ENCODE measurements around the gene GALNT17. TPM values are rescaled to one million over a fixed set of nuclear protein-coding genes. Genes with fewer than 3 reads are reported as not detected.
"Not testable (repeated sequence)": the region's sequence is repeated elsewhere in the genome, so short reads cannot be mapped to it uniquely, and the experiment has no call there.

Gene GALNT17
- total RNA-seq, 1 experiment from 2014 or later = not detected

DNA sequence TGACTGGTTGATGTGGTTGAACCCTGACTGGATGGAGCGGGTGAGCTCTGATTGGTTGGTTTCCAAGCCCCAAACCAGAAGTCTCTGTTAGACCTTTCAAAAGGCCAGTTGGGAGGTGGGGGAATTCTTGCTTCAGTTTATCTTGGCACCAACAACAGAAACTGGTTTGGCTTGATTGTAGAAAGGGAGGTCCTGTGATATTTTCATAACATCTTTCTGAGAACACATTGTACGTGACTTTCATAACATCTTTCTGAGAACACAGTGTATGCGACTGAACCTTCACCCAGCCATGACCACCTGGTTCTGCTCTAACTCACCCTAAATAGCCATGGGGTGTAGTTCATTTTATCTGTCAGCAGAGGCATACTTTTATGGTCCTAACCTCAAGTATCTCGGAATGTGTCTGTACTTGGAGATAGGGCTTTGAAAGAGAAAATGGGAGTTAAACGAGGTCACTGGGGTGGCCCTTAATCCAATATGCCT is 88.3 kb downstream of the GALNT17 start:
- no peak for DNase-seq (ENCODE audit: low read depth)
- in situ Hi-C loops (cut with HindIII; ENCODE audit: low pct_unique_long_range_greater_than_20kb, low sequenced_read_pairs) = no loop called here

DNA sequence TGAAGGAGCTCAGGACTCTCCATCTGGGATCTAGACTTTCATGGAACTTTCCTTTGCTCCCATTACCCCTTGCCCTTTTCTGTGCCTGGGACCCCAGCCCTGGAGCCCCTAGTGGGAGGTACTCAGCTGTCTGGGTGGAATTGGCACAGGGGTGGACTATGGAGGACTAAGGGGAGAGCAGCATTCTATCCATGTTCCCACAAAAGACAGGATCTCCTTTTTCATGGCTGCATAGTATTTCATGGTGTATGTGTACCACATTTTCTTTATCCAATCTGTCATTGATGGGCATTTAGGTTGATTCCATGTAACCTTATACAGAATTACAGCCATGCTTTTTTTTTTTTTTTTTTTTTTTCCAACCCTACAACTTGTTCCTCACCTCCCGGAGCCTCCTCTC is 89.1 kb downstream of the GALNT17 start:
- no peak for DNase-seq (ENCODE audit: low read depth)

DNA sequence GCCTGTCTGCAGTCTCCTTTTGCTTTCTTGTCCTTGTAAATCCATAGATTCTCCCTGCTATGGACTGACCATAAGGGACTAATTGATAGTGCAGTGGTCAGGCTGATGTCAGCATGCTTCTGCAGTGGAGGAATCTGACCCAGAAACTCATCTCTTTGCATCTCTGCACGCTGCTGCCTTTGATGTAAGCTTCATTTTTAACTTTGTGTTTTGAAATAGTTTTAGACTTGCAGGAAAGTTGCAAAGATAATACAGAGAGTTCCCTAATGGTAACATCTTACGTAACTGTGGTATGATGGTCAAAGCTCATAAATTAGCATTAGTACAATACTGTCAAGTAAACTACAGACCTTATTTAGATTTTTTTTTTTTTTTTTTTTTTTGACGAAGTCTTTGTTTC is 89.6 kb downstream of the GALNT17 start:
- no peak for DNase-seq (ENCODE audit: low read depth)
- in situ Hi-C loops (cut with HindIII; ENCODE audit: low pct_unique_long_range_greater_than_20kb, low sequenced_read_pairs) = no loop called here

More for the DNA sequence above, 89.1 kb downstream of the GALNT17 start:
- in situ Hi-C loops (cut with HindIII; ENCODE audit: low pct_unique_long_range_greater_than_20kb, low sequenced_read_pairs) = no loop called here

DNA sequence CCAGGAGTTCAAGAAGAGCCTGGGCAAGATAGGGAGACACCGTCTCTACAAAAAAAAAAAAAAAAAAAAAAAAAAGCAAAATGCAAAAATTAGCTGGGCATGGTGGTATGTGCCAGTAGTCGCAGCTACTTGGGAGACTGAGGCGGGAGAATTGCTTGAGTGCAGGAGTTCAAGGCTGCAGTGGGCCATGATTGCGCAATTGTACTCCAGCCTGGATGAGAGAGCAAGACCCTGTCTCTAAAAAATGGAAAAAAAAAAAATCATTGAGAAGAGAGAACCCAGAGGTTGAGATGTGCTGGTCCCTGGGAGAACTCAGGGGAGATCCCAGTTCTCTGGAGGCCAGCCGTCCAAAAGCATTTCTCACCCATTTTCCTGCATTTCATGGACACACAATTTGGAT is 95.2 kb downstream of the GALNT17 start:
- DNase-seq (ENCODE audit: low read depth) = no peak
- in situ Hi-C loops (cut with HindIII; ENCODE audit: low pct_unique_long_range_greater_than_20kb, low sequenced_read_pairs) = no loop called here

DNA sequence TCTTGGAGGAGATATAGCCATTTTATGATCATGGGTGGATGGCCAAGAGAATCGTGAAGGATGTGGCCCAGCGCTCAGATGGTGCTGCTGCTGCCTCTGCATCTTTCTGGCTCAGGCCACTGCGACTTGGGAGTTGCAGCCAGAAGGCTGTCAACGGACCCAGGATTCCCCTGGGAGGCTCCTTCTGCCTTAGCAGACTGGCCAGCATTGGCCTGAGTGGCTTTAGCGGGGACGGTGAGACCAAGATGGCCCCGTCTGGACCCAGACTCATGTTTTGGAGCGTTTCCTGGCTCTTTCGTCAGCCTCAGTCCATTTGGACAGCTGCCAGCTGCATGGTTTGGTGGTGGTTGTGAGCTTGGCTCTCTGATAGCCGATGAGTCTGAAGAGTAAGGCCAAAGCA is 97.2 kb downstream of the GALNT17 start:
- DNase-seq (ENCODE audit: low read depth) = no peak
- in situ Hi-C loops (cut with HindIII; ENCODE audit: low pct_unique_long_range_greater_than_20kb, low sequenced_read_pairs) = no loop called here

DNA sequence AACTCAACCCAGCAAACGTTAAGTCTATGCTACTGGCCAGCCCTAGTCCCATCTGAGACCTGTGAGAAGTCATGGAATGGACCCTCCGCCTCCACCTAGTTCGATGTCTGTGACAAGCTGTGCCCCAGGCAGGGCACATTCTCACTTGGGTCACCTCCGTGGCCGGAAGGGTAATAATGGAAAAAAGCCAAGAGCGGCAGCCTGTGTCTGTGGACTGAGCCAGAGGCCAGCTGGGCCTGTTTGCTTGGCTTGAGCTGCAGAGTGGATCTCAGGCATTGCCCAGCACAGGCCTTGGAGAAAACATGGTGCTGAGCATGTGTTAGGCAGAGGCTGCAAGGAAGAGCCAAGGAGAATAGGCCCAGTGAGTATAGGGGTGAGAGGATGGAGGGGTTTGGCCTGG is 97.8 kb downstream of the GALNT17 start:
- in situ Hi-C loops (cut with HindIII; ENCODE audit: low pct_unique_long_range_greater_than_20kb, low sequenced_read_pairs) = no loop called here

DNA sequence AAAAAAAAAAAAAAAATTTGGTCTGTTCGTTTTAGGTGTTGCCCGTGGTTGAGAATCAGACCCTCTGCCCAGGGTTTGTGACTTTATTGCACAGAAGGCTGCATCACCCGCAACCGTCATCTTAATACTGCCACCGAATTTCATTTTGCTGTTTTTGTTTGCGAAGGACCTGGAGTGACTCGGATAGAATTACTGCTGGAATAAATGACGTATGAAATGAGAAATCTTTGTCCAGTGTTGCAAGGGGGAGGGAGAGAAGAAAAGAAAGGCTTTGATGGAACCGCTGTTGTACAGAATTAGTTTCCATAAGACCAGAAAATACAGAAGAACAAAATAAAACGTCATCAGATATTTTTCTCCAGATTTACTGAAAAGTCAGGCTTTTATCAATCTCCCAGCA is 103.3 kb downstream of the GALNT17 start:
- in situ Hi-C loops (cut with HindIII; ENCODE audit: low pct_unique_long_range_greater_than_20kb, low sequenced_read_pairs) = no loop called here
- DNase-seq (ENCODE audit: low read depth) = no peak

More for the DNA sequence above, 97.8 kb downstream of the GALNT17 start:
- no peak for DNase-seq (ENCODE audit: low read depth)

DNA sequence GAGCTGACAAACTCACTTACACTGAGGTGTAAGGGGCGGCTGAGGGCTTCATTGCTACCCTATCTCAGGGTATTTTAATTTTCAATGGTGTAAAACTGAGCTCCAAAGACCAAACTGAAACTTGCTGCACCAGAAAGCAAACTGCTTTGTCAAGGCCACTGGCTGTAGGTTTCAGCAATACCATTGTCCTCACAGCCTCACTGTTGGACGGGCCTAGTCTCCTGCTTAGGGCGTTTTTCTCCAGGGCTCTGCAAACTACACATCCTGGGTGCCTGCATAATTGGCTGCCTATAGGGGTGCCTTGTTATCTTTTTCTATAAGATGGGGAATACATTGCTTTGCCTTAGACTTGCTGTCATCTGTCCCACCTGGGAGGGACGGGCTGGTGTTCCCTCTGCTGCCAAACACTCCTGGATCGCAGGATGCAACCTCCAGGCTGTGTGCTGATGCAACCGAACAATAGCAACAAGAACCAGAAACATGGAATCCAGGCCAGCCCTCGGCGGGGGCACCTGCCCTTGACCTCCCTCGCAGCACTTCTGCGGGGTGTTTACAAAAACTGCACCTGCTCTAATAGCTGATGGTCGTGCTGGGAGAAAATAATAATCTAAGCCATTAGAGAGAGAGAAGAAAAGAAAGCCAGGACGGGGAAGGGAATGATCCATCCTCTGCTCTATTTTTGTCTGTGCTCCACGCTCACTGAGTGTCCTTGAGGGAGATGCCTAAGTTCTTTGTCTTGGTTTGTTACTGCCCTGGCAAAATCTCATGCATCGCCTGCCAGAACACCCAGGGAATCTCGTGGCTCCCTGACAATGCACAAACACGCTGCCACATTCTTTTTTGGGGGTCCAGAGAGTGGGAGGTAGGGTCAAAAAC is 104.5 kb downstream of the GALNT17 start:
- in situ Hi-C loops (cut with HindIII; ENCODE audit: low pct_unique_long_range_greater_than_20kb, low sequenced_read_pairs) = no loop called here
- DNase-seq (ENCODE audit: low read depth) = no peak

DNA sequence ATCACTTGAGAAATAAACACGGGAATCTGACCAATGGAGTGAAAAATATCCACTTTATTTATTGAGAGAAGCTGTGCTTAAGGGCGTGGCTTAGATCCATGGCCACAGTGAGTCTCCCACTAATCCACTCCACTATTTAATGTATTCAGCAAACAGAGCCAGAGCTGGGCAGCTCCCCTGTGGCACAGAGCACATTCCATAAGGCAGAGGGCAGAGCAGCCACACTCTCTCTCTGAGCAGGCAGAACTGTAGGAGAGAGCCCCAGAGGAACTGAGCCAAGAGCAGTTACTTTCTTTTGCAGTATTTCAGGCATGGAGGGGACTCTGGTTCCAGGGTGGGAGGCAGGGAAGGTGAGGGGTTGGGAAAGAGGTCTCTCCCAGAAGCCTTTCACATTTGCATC is 106.0 kb downstream of the GALNT17 start:
- no peak for DNase-seq (ENCODE audit: low read depth)
- in situ Hi-C loops (cut with HindIII; ENCODE audit: low pct_unique_long_range_greater_than_20kb, low sequenced_read_pairs) = no loop called here

DNA sequence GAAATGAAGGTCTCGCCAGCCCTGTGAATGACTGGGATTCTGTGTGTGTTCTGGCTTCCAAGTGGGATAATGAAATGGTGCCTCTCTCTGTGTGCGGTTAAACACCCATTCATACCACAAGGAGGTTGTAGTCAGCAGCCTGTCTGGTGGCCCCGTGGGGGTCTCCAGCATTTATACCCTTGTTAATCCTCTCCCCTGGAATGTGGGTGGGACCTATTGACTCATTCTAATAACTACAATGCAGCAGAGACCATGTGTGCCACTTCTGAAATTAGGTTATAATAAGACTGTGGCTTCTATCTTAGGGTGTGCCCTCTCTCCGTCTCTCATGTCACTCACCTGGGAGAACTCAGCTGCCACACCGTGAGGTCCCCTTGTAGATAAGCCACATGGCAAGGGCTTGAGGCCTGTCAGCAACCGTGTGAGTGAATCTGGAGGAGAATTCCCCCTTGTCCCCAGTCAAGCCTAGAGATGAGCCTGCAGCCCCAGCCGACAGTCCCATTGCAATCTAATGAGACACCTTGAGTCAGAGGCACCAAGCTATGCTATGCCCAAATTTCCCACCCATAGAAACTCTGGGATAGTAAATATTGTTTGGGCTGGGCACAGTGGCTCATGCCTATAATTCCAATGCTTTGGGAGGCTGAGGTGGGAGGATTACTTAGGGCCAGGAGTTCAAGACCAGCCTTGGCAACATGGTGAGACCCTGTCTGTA is 106.8 kb downstream of the GALNT17 start:
- in situ Hi-C loops (cut with HindIII; ENCODE audit: low pct_unique_long_range_greater_than_20kb, low sequenced_read_pairs) = no loop called here
- no peak for DNase-seq (ENCODE audit: low read depth)

DNA sequence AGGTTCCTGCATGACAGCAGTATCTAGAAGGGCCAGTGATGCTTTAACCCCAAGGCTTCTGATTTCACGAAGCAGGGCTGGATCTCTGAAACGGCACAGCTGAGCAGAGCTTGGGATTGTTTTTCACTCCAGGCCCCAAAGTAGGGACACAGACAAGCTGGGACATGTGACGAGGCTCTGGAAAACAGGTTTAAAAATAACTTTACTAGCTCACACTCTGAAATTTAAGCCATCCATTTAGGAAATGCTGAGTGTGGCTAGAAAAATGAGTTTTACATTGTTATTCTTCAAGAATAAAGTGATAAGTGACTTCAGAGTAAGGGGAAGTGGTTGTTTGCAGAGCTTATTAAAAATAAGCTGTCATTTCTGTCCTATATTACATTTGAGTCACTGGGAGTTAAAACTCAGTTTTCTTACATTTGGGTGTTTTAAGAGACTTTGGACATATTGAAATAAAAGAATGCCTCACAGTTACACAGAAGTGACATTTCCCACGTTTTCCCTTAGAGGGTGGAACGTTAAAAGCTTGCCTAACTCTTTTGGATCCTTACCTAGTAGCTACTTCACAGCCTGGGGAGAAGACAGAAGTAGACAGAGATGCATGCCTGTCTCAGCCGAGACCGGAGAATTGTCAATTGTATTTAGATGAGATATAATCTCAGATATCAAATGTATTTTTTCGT is 107.8 kb downstream of the GALNT17 start:
- in situ Hi-C loops (cut with HindIII; ENCODE audit: low pct_unique_long_range_greater_than_20kb, low sequenced_read_pairs) = no loop called here

DNA sequence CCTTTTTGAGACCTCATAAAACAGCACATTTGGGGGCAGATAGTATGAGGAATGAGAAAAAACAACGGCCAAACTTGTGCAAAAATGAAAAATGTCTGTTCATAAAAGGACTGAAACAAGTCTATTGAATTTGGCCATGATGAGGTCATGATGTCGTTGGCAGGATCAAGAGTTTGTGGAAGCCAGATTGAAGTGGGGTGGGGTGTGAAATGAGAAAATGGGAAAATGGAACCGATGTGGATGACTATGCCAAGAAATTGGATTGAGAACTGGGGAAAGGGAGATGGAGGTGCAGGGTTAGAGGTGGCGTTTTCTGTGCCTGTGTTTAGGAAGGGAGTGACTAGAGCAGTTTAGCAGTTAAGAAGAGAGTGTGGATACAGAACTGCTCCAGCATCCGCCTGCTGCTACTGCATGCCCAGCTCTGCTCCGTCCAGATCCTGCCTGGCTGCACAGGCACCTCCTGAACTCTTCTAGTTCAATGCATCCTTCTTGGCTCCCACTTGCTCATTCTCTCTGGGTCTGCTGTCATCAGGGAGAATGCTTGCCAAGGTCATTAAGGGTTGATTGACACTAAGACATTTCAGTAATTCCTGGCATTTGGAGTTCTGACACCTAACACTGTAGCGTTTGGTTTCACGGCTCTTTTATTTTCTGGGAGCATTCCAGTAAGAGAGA is 111.9 kb downstream of the GALNT17 start:
- no peak for DNase-seq (ENCODE audit: low read depth)
- in situ Hi-C loops (cut with HindIII; ENCODE audit: low pct_unique_long_range_greater_than_20kb, low sequenced_read_pairs) = no loop called here

More for the DNA sequence above, 107.8 kb downstream of the GALNT17 start:
- no peak for DNase-seq (ENCODE audit: low read depth)

DNA sequence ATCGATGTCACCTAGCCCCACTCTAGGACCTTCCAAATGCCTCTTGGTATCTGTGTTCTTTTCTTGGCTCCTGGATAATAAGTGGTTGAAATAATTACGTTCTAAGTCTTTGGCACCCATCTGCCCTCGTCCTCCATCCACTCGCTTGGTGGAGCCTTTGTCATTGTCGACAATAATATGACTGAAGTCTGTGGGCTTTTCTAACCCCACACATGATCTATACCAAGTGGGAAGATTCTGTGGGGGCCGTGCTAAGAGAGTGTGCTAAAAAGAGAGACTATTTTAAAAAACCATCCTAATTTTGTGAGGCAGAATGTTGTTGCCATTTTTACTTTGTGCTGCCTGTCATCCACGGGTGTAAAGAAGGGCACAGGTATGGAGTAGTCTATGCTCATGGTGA is 113.1 kb downstream of the GALNT17 start:
- DNase-seq (ENCODE audit: low read depth) = no peak
- in situ Hi-C loops (cut with HindIII; ENCODE audit: low pct_unique_long_range_greater_than_20kb, low sequenced_read_pairs) = no loop called here

DNA sequence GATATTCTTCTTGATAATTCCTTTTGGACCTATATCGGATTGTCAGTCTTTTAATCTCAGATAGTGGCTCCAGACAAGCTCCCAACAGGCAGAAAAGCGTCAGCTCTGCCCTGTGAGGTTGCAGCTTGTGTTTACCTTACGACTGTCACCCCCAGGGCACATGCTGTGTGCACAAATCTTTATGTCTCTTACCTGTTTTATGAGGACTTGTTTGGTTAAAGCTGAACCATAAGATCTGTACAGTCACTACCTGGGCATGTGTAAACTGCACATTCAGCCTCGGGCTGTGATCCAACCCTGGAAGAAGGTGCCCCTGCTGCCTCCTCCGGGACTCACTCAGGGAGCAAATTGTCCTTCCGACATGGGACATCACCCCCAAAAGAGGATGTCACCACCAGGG is 119.8 kb downstream of the GALNT17 start:
- no peak for DNase-seq (ENCODE audit: low read depth)
- in situ Hi-C loops (cut with HindIII; ENCODE audit: low pct_unique_long_range_greater_than_20kb, low sequenced_read_pairs) = no loop called here

DNA sequence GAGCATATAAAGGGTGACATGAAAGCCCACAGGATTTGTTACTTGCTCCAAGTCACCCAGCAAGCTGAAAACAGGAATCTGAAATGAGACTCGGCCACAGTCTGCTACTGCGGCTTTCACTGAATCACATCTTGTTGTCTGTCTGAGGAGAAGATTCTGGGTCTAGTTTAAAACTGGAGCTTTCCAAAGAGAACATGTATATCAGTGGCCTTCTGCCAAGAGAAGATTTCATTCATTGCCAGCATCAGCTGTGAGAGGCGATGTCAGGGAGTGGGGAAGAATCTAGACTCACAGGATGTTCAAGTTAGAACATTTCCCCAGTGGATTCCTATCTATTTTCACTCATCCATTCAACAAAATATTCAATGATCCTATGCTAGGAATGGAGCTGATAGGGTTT is 122.8 kb downstream of the GALNT17 start:
- in situ Hi-C loops (cut with HindIII; ENCODE audit: low pct_unique_long_range_greater_than_20kb, low sequenced_read_pairs) = no loop called here
- no peak for DNase-seq (ENCODE audit: low read depth)

DNA sequence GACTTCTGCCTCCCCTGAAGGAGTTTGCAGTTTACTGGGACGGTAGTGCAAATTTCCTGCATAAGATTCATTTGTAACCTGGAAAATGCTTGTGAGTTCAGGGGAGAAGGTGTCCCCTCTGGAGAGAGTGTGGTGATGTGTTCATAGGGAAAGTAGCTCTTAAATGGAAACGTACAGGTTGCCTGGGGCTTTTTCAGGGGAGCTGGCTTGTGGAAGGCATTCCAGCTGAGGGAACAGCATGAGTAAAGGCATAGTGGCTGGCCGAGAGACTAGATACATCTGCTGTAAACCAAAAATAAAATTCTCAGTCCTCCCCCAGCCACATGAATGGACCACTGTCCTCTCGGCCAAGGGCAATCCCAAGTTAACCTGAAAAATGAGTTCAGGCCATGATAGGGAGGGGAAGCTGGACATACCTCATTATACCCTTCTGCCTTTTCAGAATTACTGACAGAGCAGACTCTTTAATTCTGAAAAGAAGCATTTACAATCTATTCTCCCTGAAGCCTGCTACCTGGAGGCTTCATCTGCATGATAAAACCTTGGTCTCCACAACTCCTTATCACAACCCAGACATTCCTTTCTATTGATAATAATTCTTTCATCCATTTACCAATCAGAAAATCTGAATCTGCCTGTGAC is 123.7 kb downstream of the GALNT17 start:
- in situ Hi-C loops (cut with HindIII; ENCODE audit: low pct_unique_long_range_greater_than_20kb, low sequenced_read_pairs) = no loop called here
- no peak for DNase-seq (ENCODE audit: low read depth)

DNA sequence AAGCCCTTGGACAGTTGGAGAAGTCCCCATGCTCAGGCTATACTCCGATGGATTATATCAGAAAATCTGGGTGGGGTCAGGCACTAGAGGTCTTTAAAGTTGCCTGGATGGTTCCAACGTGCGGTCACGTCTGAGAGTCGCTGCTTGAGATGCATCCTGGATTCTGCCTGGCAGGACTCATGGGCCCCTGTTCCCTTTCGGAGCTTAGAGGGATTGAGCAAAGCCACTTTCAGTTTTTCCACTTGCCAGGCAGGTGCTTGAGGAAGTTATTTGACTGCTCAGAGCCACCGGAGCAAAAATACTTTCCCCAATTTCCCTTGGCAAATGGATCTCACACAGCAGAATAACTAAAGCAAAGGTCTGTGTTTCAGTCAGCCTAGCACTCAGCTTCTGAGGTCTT is 129.1 kb downstream of the GALNT17 start:
- in situ Hi-C loops (cut with HindIII; ENCODE audit: low pct_unique_long_range_greater_than_20kb, low sequenced_read_pairs) = no loop called here
- no peak for DNase-seq (ENCODE audit: low read depth)

DNA sequence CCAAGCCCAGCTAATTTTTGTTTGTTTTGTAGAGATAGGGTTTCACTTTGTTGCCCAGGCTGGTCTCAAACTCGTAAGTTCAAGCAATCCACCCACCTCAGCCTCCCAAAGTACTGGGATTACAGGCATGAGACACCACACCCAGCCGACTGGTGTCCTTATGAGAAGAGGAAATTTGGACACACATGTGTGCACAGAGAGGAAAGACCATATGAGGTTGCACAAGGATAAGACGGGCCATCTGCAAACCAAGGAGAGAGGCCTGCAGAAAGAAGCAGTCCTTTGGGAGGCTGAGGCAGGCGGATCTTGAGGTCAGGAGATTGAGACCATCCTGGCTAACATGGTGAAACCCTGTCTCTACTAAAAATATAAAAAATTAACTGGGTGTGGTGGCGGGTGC is 130.9 kb downstream of the GALNT17 start:
- DNase-seq (ENCODE audit: low read depth); in situ Hi-C loops (cut with HindIII; ENCODE audit: low pct_unique_long_range_greater_than_20kb, low sequenced_read_pairs): not testable (repeated sequence)
